ENCODE data around the gene RTKN2. TPM values are rescaled to one million over a fixed set of nuclear protein-coding genes. Genes with fewer than 3 reads are reported as not detected.

Gene RTKN2
- total and polyA plus RNA-seq, 2 experiments from 2014 or later = 1.1 to 4.4 TPM

DNA sequence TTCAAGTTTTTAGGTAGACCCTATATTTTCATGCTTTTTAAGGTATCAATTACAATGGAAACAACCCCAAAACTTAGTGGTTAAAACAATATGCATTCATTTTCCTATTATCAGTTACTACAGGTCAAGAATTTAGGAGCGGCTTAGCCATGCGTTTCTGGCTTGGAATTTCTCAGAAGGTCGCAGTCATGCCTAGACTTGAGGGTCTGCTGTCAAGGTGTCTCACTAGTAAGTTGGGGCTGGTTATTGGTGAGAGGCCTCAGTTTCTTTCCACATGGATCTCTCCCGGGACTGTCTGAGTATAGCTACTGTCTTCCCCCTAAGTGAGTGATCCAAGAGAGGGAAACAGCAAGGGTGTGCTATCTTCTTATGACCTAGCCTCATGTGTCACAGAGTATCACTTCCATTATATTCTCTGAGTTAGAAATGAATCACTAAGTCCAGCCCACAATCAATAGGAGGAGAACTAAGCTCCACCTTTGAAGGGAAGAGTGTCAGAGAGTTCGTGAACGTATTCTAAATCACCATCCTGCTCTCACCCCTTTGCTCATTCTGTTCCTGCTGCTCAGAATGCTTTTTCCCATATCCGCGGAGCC, 80.5 kb downstream of the RTKN2 start:
- H3K9me3 ChIP-seq (ENCODE audit: low read depth) = no peaks in the 10 kb centered on the region
- H3K4me3 ChIP-seq = no peak overlapping the region

DNA sequence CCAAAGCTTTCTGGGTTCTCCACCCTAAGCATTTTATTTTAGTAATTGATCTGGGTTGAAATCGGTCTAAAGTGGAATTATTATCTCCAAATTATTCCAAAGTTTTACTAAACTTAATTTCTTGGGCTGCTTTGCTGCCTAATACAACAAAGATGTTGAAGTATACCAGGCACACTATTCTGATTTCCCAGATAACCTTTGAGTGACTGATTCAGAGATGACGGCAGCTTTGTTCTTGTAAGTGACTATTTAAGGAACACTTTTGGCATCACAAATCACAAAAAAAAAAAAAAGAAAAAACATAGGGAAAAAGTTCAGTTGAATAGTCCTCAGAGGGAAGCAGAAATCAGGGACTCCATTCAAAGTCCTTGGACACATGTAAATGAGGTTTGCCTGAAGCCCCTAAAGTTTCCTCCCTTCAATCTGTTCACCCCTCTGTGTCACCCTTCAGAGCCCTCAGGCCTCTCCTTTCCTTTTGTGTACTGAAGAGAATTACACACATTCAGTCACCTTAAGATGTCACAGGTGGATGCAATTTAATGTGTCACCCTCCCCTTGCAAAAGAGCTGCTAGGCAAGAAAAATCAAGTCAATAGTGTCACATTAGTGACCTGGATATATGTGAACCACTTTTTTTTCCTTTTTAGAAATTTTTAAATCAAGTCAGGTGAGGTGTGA, 81.5 kb downstream of the RTKN2 start:
- no peaks in the 10 kb centered on the region for H3K27me3 ChIP-seq
- H3K36me3 ChIP-seq = no peaks in the 10 kb centered on the region
- peaks cover 17% of the 10 kb centered on the region for H3K4me1 ChIP-seq (ENCODE audit: low read depth)
- TF ChIP-seq CTCF (IDR thresholded peaks at IDR 0.05; ENCODE audit: low read depth, low read length) = no peak
- H3K9me3 ChIP-seq (ENCODE audit: low read depth) = no peaks in the 10 kb centered on the region
- H3K27ac ChIP-seq = no peak overlapping the region
- DNase-seq (ENCODE audit: low read depth in 1 of 2, low spot score in 1 of 2) = peak in 1 of 2 donors; percentile 51
- H3K4me3 ChIP-seq = no peak overlapping the region

More for the DNA sequence above, 80.5 kb downstream of the RTKN2 start:
- Histone ChIP-seq H3K36me3 (no peaks in the 10 kb centered on the region), H3K4me1 (ENCODE audit: low read depth) (peaks cover 17% of the 10 kb centered on the region), H3K27ac (no peak overlapping the region), H3K27me3 (no peaks in the 10 kb centered on the region)
- DNase-seq (ENCODE audit: low read depth in 1 of 2, low spot score in 1 of 2) = no peak
- TF ChIP-seq CTCF (IDR thresholded peaks at IDR 0.05; ENCODE audit: low read depth, low read length) = no peak

DNA sequence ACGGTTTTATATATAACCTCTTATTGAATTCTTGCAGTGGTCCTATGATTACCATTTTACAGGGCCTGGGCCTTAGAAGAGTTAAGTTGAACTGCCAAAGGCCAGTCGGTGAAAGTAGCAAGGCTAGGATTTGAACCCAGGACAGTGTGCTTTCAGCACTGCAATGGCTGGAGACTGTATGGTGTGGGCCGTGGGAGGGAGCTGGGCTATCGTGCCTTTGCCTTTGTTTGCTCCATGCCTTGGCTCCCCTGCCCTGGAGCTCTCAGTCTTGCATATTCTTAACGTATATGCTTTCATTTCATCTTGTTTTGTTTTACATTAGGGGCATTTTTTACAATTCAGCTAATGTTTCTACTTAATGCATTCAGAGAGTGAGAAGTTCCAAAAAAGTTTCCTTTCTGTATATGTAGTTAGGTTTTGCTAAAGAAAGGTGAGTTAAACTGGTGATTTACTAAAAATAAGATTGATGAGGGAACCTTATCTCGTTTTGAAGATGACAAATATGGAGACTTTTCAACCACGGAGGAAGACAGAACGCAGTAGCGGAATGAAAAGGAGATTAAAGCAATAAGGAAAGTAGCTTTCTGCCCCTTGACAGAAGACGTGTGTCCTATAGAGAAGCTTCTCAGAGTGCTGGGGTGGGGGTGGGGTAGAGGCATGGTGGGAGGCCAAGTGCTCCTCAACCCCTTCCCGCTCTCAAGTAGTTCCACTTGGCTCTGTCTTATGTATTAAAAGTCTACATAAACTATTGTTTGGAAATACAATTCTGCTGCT, 82.5 kb downstream of the RTKN2 start:
- no peak overlapping the region for H3K4me3 ChIP-seq
- H3K9me3 ChIP-seq (ENCODE audit: low read depth) = no peaks in the 10 kb centered on the region
- no peaks in the 10 kb centered on the region for H3K27me3 ChIP-seq
- peak in 1 of 2 donors; percentile 7 for DNase-seq (ENCODE audit: low read depth in 1 of 2, low spot score in 1 of 2)
- peaks cover 17% of the 10 kb centered on the region for H3K4me1 ChIP-seq (ENCODE audit: low read depth)
- no peaks in the 10 kb centered on the region for H3K36me3 ChIP-seq
- no peak for TF ChIP-seq CTCF (IDR thresholded peaks at IDR 0.05; ENCODE audit: low read depth, low read length)
- no peak overlapping the region for H3K27ac ChIP-seq

- no peak overlapping the region for H3K27ac ChIP-seq
- no peak for TF ChIP-seq CTCF (IDR thresholded peaks at IDR 0.05; ENCODE audit: low read depth, low read length)
- DNase-seq (ENCODE audit: low read depth in 1 of 2, low spot score in 1 of 2) = no peak
- peaks cover 17% of the 10 kb centered on the region for H3K4me1 ChIP-seq (ENCODE audit: low read depth)
- H3K9me3 ChIP-seq (ENCODE audit: low read depth) = no peaks in the 10 kb centered on the region
- H3K36me3 ChIP-seq = no peaks in the 10 kb centered on the region
- H3K4me3 ChIP-seq = no peak overlapping the region
- no peaks in the 10 kb centered on the region for H3K27me3 ChIP-seq
Observed at GRCh38 chr10:62183857-62184795, 84.5 kb downstream of the RTKN2 start.

- Histone ChIP-seq H3K36me3 (no peaks in the 10 kb centered on the region), H3K9me3 (ENCODE audit: low read depth) (no peaks in the 10 kb centered on the region), H3K4me1 (ENCODE audit: low read depth) (peaks cover 17% of the 10 kb centered on the region), H3K27me3 (no peaks in the 10 kb centered on the region), H3K4me3 (no peak overlapping the region), H3K27ac (no peak overlapping the region)
- no peak for DNase-seq (ENCODE audit: low read depth in 1 of 2, low spot score in 1 of 2)
- TF ChIP-seq CTCF (IDR thresholded peaks at IDR 0.05; ENCODE audit: low read depth, low read length) = no peak
Observed at GRCh38 chr10:62183442-62183841, 85.2 kb downstream of the RTKN2 start.

Data from cardiac muscle cell (in vitro differentiated cells and primary cell).